Stomach (tissue), 9 donors: ENCODE results near the gene PAQR7. TPM values are rescaled to one million over a fixed set of nuclear protein-coding genes. Genes with fewer than 3 reads are reported as not detected.

Experiments used
- DNase-seq, 2 donors: peaks; one replicate each; pipeline versions ENCODE4 v3.0.0 to v3.0.0-alpha.2; 2013 to 2019
- H3K27ac ChIP-seq, 5 donors: fragments of 200-600 bp in 4 of 5; sonication (generic) in 4 of 5; one replicate each; pipeline ENCODE4 v1.5.1; 2013 to 2019; ENCODE audit warnings: mild to moderate bottlenecking in 1 of 5, moderate library complexity in 1 of 5
- H3K27me3 ChIP-seq, 3 donors: fragments of 200-600 bp; sonication (generic); one replicate each; pipeline ENCODE4 v1.5.1; 2017 to 2019; ENCODE audit warnings: mixed run types in 1 of 3
- H3K36me3 ChIP-seq, 4 donors: fragments of 200-600 bp; sonication (generic); 1 replicate in 3 of 4; 2 replicates in 1 of 4; pipeline ENCODE4 v1.5.1; 2016 to 2019
- H3K4me1 ChIP-seq, 4 donors: fragments of 200-600 bp; sonication (generic); one replicate each; pipeline ENCODE4 v1.5.1; 2016 to 2019
- H3K4me3 ChIP-seq, 4 donors: fragments of 200-600 bp; sonication (generic) in 3 of 4; one replicate each; pipeline ENCODE4 v1.5.1; 2016 to 2019; ENCODE audit warnings: mild to moderate bottlenecking in 1 of 4
- H3K9me3 ChIP-seq, 4 donors: fragments of 200-600 bp; sonication (generic); one replicate each; pipeline ENCODE4 v1.5.1; 2016 to 2019
- EP300 ChIP-seq: sonication (generic); formaldehyde crosslinking; IDR thresholded peaks from one replicate; pipeline ENCODE4 v1.6.1; 2017; ENCODE audit warnings: antibody characterized with exemption
- POLR2A ChIP-seq, 4 donors: fragments of 450-650 bp; IDR thresholded peaks; one replicate each; pipeline ENCODE4 v1.6.1; 2016; ENCODE audit warnings: antibody characterized with exemption in 4 of 4, control low read depth in 2 of 4, mild to moderate bottlenecking in 1 of 4, moderate library complexity in 1 of 4
- POLR2AphosphoS5 ChIP-seq, 3 donors: sonication (generic); formaldehyde crosslinking; IDR thresholded peaks; one replicate each; pipeline ENCODE4 v1.6.1; 2016; ENCODE audit warnings: antibody characterized with exemption in 3 of 3
- WGBS, 5 donors: extraction: QIAGEN DNeasy Blood & Tissue Kit in 3 of 5; methylation state at CpG; one replicate each; pipeline versions ENCODE4 v1.1.5 to v1.1.7; 2013 to 2018; 5-methylcytosine and 5-hydroxymethylcytosine counted together
- intact Hi-C: fragments of 100-400 bp; cut with DNase I; formaldehyde crosslinking; loops from one replicate; pipeline ENCODE4 v1.15.1; 2023; ENCODE audit warnings: low total_unique reads
- polyA plus RNA-seq, 3 donors: library from polyadenylated mRNA; stranded (reverse); fragments of 200-250 nt; gene quantifications; one replicate each; pipeline ENCODE4 v1.2.3, GENCODE V29; 2013
- total RNA-seq, 5 donors: library from RNA; depleted of rRNA; stranded (reverse); fragments of >200 nt; gene quantifications; one replicate each; pipeline versions ENCODE4 v1.1.0 to v1.2.3, GENCODE V29; 2014 to 2016
- TF ChIP-seq, protein P1 (sequence below), 7 experiments: fragments of 450-650 bp in 4 of 7; fragments of 200-600 bp in 3 of 7; sonication (generic) in 3 of 7; IDR thresholded peaks; one replicate each; pipeline ENCODE4 v1.5.1; 2016 to 2019; ENCODE audit warnings: antibody characterized with exemption in 7 of 7, control low read depth in 2 of 7, mild to moderate bottlenecking in 1 of 7
- donor health status: healthy with polysubstance abuse.
- donor health status: Bipolar disorder and iron deficiency.
- donor health status: healthy.

PAQR7 gene
- total and polyA plus RNA-seq, 8 donors, result 1.8 to 10.5 (median 5.4) TPM

DNA sequence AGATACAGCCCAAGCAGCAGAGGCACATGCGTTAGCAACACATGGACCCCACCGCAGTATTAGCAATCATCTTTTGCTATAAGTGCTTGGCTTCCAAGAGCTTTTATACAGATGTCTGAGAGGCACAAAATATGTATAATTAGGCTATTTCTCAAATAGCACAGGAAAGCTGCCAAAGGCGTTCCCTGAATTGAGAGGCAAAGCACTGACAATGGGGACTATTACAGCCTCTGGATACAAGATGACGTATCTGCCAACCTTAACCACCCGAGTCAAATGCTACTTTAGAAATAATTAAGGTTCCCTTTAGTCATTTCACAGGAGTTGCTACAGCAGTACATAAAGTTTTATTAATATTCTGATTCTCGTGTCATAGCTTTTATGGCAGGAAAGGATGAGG, 24.3 kb upstream of the PAQR7 start:
- Histone ChIP-seq H3K36me3 (peaks cover 0 to 48% (median 39%) of the 10 kb centered on the region in 4 donors), H3K27me3 (no peaks in the 10 kb centered on the region), H3K9me3 (no peaks in the 10 kb centered on the region), H3K4me3 (no peak overlapping the region), H3K4me1 (peaks cover 8 to 38% (median 21%) of the 10 kb centered on the region in 4 donors), H3K27ac (no peak overlapping the region)
- WGBS, 5 donors, result 85 to 94% (median 90%) methylated on average over 6 of the region's 6 CpGs
- no peak for TF ChIP-seq POLR2A (IDR thresholded peaks at IDR 0.05)
- TF ChIP-seq, protein P1, sequence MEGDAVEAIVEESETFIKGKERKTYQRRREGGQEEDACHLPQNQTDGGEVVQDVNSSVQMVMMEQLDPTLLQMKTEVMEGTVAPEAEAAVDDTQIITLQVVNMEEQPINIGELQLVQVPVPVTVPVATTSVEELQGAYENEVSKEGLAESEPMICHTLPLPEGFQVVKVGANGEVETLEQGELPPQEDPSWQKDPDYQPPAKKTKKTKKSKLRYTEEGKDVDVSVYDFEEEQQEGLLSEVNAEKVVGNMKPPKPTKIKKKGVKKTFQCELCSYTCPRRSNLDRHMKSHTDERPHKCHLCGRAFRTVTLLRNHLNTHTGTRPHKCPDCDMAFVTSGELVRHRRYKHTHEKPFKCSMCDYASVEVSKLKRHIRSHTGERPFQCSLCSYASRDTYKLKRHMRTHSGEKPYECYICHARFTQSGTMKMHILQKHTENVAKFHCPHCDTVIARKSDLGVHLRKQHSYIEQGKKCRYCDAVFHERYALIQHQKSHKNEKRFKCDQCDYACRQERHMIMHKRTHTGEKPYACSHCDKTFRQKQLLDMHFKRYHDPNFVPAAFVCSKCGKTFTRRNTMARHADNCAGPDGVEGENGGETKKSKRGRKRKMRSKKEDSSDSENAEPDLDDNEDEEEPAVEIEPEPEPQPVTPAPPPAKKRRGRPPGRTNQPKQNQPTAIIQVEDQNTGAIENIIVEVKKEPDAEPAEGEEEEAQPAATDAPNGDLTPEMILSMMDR (IDR thresholded peaks at IDR 0.05), result no peak
- no peak for TF ChIP-seq POLR2AphosphoS5 (IDR thresholded peaks at IDR 0.05)
- no peak for TF ChIP-seq EP300
- DNase-seq, result no peak
- intact Hi-C loops, result loop anchor here (5.0 kb wide), 1 partner anchor 98 kb away; the partner anchor contains the start of gene PAFAH2

DNA sequence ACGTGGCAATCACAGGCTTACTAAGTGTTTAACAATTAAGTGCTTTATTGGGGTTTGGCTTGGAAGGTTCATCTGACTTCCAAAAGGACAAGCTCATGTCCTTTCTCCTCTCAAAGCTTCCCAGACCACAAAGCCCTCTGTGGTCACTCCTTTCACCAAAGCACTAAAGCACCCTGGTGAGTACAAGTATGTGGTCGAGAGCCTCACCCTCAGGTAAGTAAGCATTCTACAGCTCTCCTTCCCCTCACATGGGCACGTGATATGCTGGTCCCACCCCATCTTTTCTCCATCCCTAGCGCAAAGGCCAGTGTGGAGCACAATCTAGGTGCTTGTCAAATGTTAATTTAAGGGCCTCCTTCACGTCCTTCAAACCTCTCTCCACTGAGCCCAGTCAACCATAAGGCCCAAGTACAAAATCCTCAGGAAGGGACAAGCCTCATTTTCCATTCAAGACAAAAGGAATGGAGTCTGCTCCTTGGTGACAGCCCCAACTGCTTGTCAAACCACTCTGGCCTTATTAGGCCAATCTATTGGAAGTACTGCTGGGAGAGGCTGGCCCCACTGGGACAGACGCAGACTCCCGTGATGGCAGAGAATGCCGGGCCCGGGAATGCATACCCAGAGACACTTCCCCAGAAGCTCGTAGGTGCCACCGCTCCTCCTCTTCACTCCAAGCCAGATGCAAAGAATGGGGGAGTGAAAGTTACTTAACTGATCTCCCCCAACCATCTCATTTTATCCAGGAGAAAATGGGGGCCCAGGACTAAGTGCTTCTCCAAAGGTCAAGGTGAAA, 22.9 kb upstream of the PAQR7 start:
- Histone ChIP-seq H3K4me1 (peaks cover under 1 to 29% (median 15%) of the 10 kb centered on the region in 4 donors), H3K27me3 (no peaks in the 10 kb centered on the region), H3K36me3 (peaks cover 0 to 48% (median 39%) of the 10 kb centered on the region in 4 donors), H3K9me3 (no peaks in the 10 kb centered on the region), H3K4me3 (no peak overlapping the region), H3K27ac (no peak overlapping the region)
- intact Hi-C loops, result loop anchor here (5.0 kb wide), 1 partner anchor 99 kb away; the partner anchor contains the start of gene PAFAH2
- TF ChIP-seq POLR2A (IDR thresholded peaks at IDR 0.05), result no peak
- no peak for DNase-seq
- WGBS, 5 donors, result 83 to 91% (median 89%) methylated on average over 11 of the region's 11 CpGs

DNA sequence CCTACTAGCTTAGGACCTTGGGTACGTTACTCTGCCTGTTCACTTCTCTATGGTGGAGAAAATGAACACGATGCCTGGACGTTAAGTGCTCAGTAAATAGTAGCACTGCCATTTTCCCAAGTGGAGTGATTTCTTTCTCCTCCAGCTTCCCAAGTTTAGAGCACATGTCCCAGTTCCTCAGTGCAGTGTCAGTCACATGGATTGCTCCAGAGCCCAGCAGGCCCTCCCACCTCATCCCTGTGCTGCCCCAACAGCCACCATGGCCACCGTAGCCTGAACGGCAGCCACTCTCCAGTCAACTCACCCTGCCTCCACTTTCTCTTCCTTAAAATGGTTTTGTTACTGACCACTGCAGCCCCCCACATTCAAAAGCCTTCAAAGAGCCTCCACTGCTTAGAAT, 22.2 kb upstream of the PAQR7 start:
- no peaks in the 10 kb centered on the region for H3K9me3 ChIP-seq
- H3K4me3 ChIP-seq, result no peak overlapping the region
- peaks cover 7 to 31% (median 21%) of the 10 kb centered on the region in 4 donors for H3K4me1 ChIP-seq
- no peak for DNase-seq
- intact Hi-C loops, result loop anchor here (5.0 kb wide), 1 partner anchor 100 kb away; the partner anchor contains the start of gene PAFAH2
- H3K27me3 ChIP-seq, result no peaks in the 10 kb centered on the region
- peaks cover 0 to 47% (median 38%) of the 10 kb centered on the region in 4 donors for H3K36me3 ChIP-seq
- H3K27ac ChIP-seq, result no peak overlapping the region
- TF ChIP-seq POLR2A (IDR thresholded peaks at IDR 0.05) (no peak), EP300 (no peak), POLR2AphosphoS5 (IDR thresholded peaks at IDR 0.05) (no peak)
- TF ChIP-seq, protein P1 (IDR thresholded peaks at IDR 0.05), result no peak
- WGBS, 5 donors, result 83 to 95% (median 86%) methylated on average over 5 of the region's 5 CpGs

DNA sequence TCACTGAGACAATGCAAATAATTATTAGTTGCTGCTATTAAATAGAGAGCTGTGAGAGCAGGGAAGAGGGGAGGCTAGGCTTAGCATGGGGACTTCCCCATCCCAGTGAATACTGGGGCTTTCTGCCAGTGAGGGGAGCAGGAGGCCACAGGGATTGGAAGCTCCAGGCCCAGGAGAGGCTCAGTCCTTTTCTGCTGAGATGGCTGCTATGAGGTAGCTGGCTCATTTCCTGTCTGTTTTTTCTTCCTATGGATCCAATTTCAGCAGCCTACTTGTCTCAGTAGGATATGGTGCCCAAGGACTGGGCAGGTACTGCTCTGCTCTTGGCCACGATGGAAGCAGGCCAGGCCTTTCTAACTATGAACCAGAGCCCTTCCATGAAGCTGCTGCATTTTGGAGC, 20.8 kb upstream of the PAQR7 start:
- H3K4me1 ChIP-seq, result peaks cover 21 to 42% (median 35%) of the 10 kb centered on the region in 4 donors
- H3K4me3 ChIP-seq, result no peak overlapping the region
- no peaks in the 10 kb centered on the region for H3K27me3 ChIP-seq
- no peak for TF ChIP-seq EP300
- TF ChIP-seq POLR2AphosphoS5 (IDR thresholded peaks at IDR 0.05), result no peak
- no peak for TF ChIP-seq POLR2A (IDR thresholded peaks at IDR 0.05)
- TF ChIP-seq, protein P1 (IDR thresholded peaks at IDR 0.05), result no peak
- H3K9me3 ChIP-seq, result no peaks in the 10 kb centered on the region
- H3K27ac ChIP-seq, result no peak overlapping the region
- DNase-seq, result no peak
- H3K36me3 ChIP-seq, result peaks cover 0 to 38% (median 29%) of the 10 kb centered on the region in 4 donors
- intact Hi-C loops, result loop anchor here (5.0 kb wide), 1 partner anchor 101 kb away; the partner anchor contains the start of gene PAFAH2
- 68 to 92% (median 71%) methylated on average over 1 of the region's 1 CpG for WGBS, 5 donors
